H1 (cell line): ENCODE data around the gene DOCK6. TPM values are rescaled to one million over a fixed set of nuclear protein-coding genes. Genes with fewer than 3 reads are reported as not detected.

Experiments
- CTCF ChIA-PET: fragments of 300-600 bp; sonication (Branson Sonifier 250); formaldehyde crosslinking; loops from one replicate; lab custom pipeline; 2021; ENCODE audit not compliant: partially characterized antibody; lab: Charles Lee
- POLR2A ChIA-PET: fragments of 300-600 bp; sonication (Branson Sonifier 250); formaldehyde crosslinking; loops from one replicate; lab custom pipeline; 2021; ENCODE audit warnings: inconsistent platforms; ENCODE audit not compliant: partially characterized antibody; lab: Charles Lee
- DNase-seq, 2 experiments: peaks; one replicate each; pipeline versions ENCODE4 v3.0.0 to v3.0.0-alpha.2; 2010 to 2022; ENCODE audit warnings: low spot score in 2 of 2, low read depth in 1 of 2, mixed read lengths in 1 of 2
- FAIRE-seq: peaks from 2 replicates; lab custom pipeline; 2011; peaks lifted over from hg19 to GRCh38; lab: Jason Lieb, UNC
- H2AFZ ChIP-seq: 2 replicates; pipeline ENCODE4 v1.8.1; 2012; ENCODE audit warnings: low read length, inconsistent platforms
- H2AK5ac ChIP-seq: 2 replicates; pipeline ENCODE4 v1.6.1; 2013; ENCODE audit warnings: low read depth, low read length
- H2BK120ac ChIP-seq: replicated peaks from 2 replicates; pipeline ENCODE3; 2013; ENCODE audit warnings: low read depth, low read length, inconsistent platforms
- H2BK12ac ChIP-seq: 2 replicates; pipeline ENCODE4 v1.6.1; 2013; ENCODE audit warnings: low read depth, low read length
- H2BK15ac ChIP-seq: 2 replicates; pipeline ENCODE4 v1.6.1; 2013; ENCODE audit warnings: low read length
- H2BK20ac ChIP-seq: 2 replicates; pipeline ENCODE4 v1.6.1; 2013; ENCODE audit warnings: low read length
- H2BK5ac ChIP-seq: 2 replicates; pipeline ENCODE4 v1.6.1; 2013; ENCODE audit warnings: low read depth, low read length
- H3K14ac ChIP-seq: 2 replicates; pipeline ENCODE4 v1.6.1; 2013; ENCODE audit warnings: inconsistent platforms; ENCODE audit not compliant: insufficient read length
- H3K18ac ChIP-seq: 2 replicates; pipeline ENCODE4 v1.6.1; 2013; ENCODE audit warnings: low read length; ENCODE audit errors: extremely low read depth
- H3K23ac ChIP-seq: 2 replicates; pipeline ENCODE4 v1.6.1; 2013; ENCODE audit warnings: inconsistent platforms; ENCODE audit not compliant: insufficient read length
- H3K23me2 ChIP-seq: 2 replicates; pipeline ENCODE4 v1.6.1; 2013; ENCODE audit warnings: low read depth, low read length
- H3K27ac ChIP-seq: 2 replicates; pipeline ENCODE4 v1.6.1; 2011; ENCODE audit warnings: low read depth, low read length, inconsistent platforms
- H3K27me3 ChIP-seq, 4 experiments: replicated peaks in 1 of 4; 1 replicate in 1 of 4; 2 replicates in 3 of 4; pipeline versions ENCODE4 v1.6.1 to v1.8.1; 2011 to 2013; ENCODE audit warnings: low read length in 3 of 4, mild to moderate bottlenecking in 3 of 4, inconsistent platforms in 2 of 4, mixed read lengths in 2 of 4, moderate library complexity in 1 of 4; ENCODE audit not compliant: control insufficient read depth in 3 of 4, insufficient read depth in 3 of 4; ENCODE audit errors: extremely low read depth in 1 of 4
- H3K36me3 ChIP-seq, 4 experiments: 2 replicates each; pipeline versions ENCODE4 v1.6.1 to v1.8.1; 2011 to 2013; ENCODE audit warnings: mild to moderate bottlenecking in 4 of 4, low read length in 3 of 4, moderate library complexity in 2 of 4, control low read depth in 1 of 4, inconsistent platforms in 1 of 4; ENCODE audit not compliant: insufficient read depth in 4 of 4, control insufficient read depth in 2 of 4
- H3K4ac ChIP-seq: replicated peaks from 2 replicates; pipeline ENCODE3; 2013; ENCODE audit warnings: low read length, low read depth, mixed read lengths, inconsistent platforms; ENCODE audit not compliant: insufficient read length
- H3K4me1 ChIP-seq, 4 experiments: replicated peaks in 1 of 4; 1 replicate in 1 of 4; 2 replicates in 3 of 4; pipeline versions ENCODE4 v1.6.1 to v1.8.1; 2011 to 2013; ENCODE audit warnings: low read length in 3 of 4, inconsistent platforms in 2 of 4, mixed read lengths in 1 of 4; ENCODE audit not compliant: insufficient read depth in 4 of 4, control insufficient read depth in 3 of 4
- H3K4me2 ChIP-seq, 2 experiments: 2 replicates each; pipeline versions ENCODE4 v1.6.1 to v1.8.1; 2011 to 2013; ENCODE audit warnings: low read depth in 2 of 2, low read length in 2 of 2, control low read depth in 1 of 2, inconsistent platforms in 1 of 2, mild to moderate bottlenecking in 1 of 2; ENCODE audit not compliant: insufficient read depth in 1 of 2
- H3K4me3 ChIP-seq, 4 experiments: fragments of 200-600, 300-600 bp in 1 of 4; sonication (generic), shearing (Covaris generic), sonication (Bioruptor Twin) in 1 of 4; 2 replicates each; pipeline versions ENCODE4 v1.5.1 to v1.8.1; 2011 to 2016; ENCODE audit warnings: low read length in 4 of 4, low read depth in 3 of 4, control low read depth in 2 of 4, inconsistent platforms in 2 of 4, mild to moderate bottlenecking in 2 of 4, mixed read lengths in 1 of 4, moderate library complexity in 1 of 4; ENCODE audit not compliant: insufficient read depth in 2 of 4; ENCODE audit errors: extremely low read depth in 1 of 4
- H3K56ac ChIP-seq: replicated peaks from 2 replicates; pipeline ENCODE3; 2013; ENCODE audit warnings: low read depth, mild to moderate bottlenecking, mixed read lengths, low read length, inconsistent platforms; ENCODE audit not compliant: insufficient read length
- H3K79me1 ChIP-seq: 2 replicates; pipeline ENCODE4 v1.6.1; 2013; ENCODE audit warnings: low read depth, low read length, control low read depth
- H3K79me2 ChIP-seq, 2 experiments: 2 replicates each; pipeline versions ENCODE4 v1.6.1 to v1.8.1; 2012 to 2013; ENCODE audit warnings: low read length in 2 of 2, mild to moderate bottlenecking in 2 of 2, inconsistent platforms in 1 of 2; ENCODE audit not compliant: insufficient read depth in 2 of 2, control insufficient read depth in 1 of 2
- H3K9ac ChIP-seq, 4 experiments: replicated peaks in 1 of 4; 1 replicate in 1 of 4; 2 replicates in 3 of 4; pipeline versions ENCODE4 v1.6.1 to v1.8.1; 2011 to 2013; ENCODE audit warnings: low read depth in 3 of 4, low read length in 3 of 4, control low read depth in 2 of 4, mild to moderate bottlenecking in 2 of 4, moderate library complexity in 2 of 4, inconsistent platforms in 1 of 4; ENCODE audit errors: extremely low read depth in 1 of 4
- H3K9me3 ChIP-seq, 2 experiments: 2 replicates each; pipeline versions ENCODE4 v1.6.1 to v1.8.1; 2012 to 2013; ENCODE audit warnings: mild to moderate bottlenecking in 2 of 2, moderate library complexity in 2 of 2, control low read depth in 1 of 2, inconsistent platforms in 1 of 2, low read depth in 1 of 2, low read length in 1 of 2, mixed read lengths in 1 of 2; ENCODE audit not compliant: insufficient read depth in 2 of 2
- H4K20me1 ChIP-seq, 2 experiments: replicated peaks in 1 of 2; 2 replicates each; pipeline versions ENCODE3 to v1.8.1; 2011 to 2013; ENCODE audit warnings: inconsistent platforms in 2 of 2, low read length in 2 of 2, mild to moderate bottlenecking in 1 of 2; ENCODE audit not compliant: insufficient read depth in 2 of 2, control insufficient read depth in 1 of 2
- H4K5ac ChIP-seq: 2 replicates; pipeline ENCODE4 v1.6.1; 2013; ENCODE audit warnings: low read length, low read depth, mixed read lengths, inconsistent platforms; ENCODE audit not compliant: insufficient read length
- H4K8ac ChIP-seq: 2 replicates; pipeline ENCODE4 v1.8.0; 2013; ENCODE audit warnings: mild to moderate bottlenecking, moderate library complexity, low read length, inconsistent platforms; ENCODE audit not compliant: insufficient read depth; ENCODE audit errors: extremely low read depth
- H4K91ac ChIP-seq: replicated peaks from 2 replicates; pipeline ENCODE3; 2013; ENCODE audit warnings: low read length, mixed read lengths, inconsistent platforms; ENCODE audit not compliant: insufficient read length
- ASH2L ChIP-seq: fragments of 200-600, 300-600 bp; sonication (generic); IDR thresholded peaks from one replicate; pipeline ENCODE4 v1.7.1; 2017; ENCODE audit warnings: low read length
- KDM1A ChIP-seq: fragments of 200-600, 300-600 bp; sonication (generic); IDR thresholded peaks from 2 replicates; pipeline ENCODE4 v1.7.1; 2016; ENCODE audit warnings: mild to moderate bottlenecking, low read length, borderline replicate concordance
- NANOG ChIP-seq: IDR thresholded peaks from 2 replicates; pipeline ENCODE4 v1.6.1; 2011; ENCODE audit warnings: low read length, low read depth, mild to moderate bottlenecking, inconsistent platforms; ENCODE audit not compliant: insufficient read depth, poor library complexity, severe bottlenecking
- SAP30 ChIP-seq: fragments of 300-600 bp; sonication (generic); IDR thresholded peaks from 2 replicates; pipeline ENCODE4 v1.7.1; 2012; ENCODE audit warnings: low read length, moderate library complexity, mild to moderate bottlenecking, inconsistent platforms; ENCODE audit not compliant: insufficient read depth, insufficient replicate concordance
- TAF1 ChIP-seq: IDR thresholded peaks from 2 replicates; pipeline ENCODE4 v1.6.1; 2011; ENCODE audit warnings: mild to moderate bottlenecking, low read depth, low read length
- YY1 ChIP-seq: IDR thresholded peaks from 2 replicates; pipeline ENCODE4 v1.6.1; 2011; ENCODE audit warnings: low read depth, mild to moderate bottlenecking, low read length
- WGBS, 2 experiments: shearing (Covaris generic) in 1 of 2; methylation state at CpG; one replicate each; pipeline versions ENCODE4 v1.1.6 to v1.1.7; 2013 to 2015; ENCODE audit warnings: low lambda C conversion rate in 2 of 2, mixed read lengths in 2 of 2, inconsistent platforms in 1 of 2, low coverage in 1 of 2, missing lambda C conversion rate in 1 of 2; ENCODE audit not compliant: insufficient replicate concordance in 2 of 2, insufficient coverage in 1 of 2, insufficient read length in 1 of 2; ENCODE audit errors: extremely low coverage in 1 of 2, missing lambda C conversion rate in 1 of 2; 5-methylcytosine and 5-hydroxymethylcytosine counted together
- polyA plus RNA-seq, 7 experiments: library from polyadenylated mRNA; depleted of rRNA in 3 of 7; stranded (reverse) in 5 of 7; unstranded in 2 of 7; fragments of >200 nt in 5 of 7; fragments of 200-250 nt in 2 of 7; gene quantifications; 1 replicate in 5 of 7; 2 replicates in 1 of 7; 4 replicates in 1 of 7; pipeline versions ENCODE4 v1.2.1 to v1.2.3, GENCODE V29; 2011 to 2013; ENCODE audit warnings: missing spikeins in 2 of 7, mixed read lengths in 2 of 7
- total RNA-seq: library from RNA; stranded (reverse); fragmentation: NEBNext Ultra II Directional; extraction: Animal tissue kit (Norgen Biotek cat#: 25700); gene quantifications from 2 replicates; pipeline ENCODE4 v1.2.1, GENCODE V29; 2021
- TF ChIP-seq, protein P1 (sequence below): IDR thresholded peaks from 2 replicates; pipeline ENCODE4 v1.6.1; 2012; ENCODE audit warnings: inconsistent platforms
- TF ChIP-seq, protein P2 (sequence below): IDR thresholded peaks from 2 replicates; pipeline ENCODE4 v1.6.1; 2012; ENCODE audit warnings: inconsistent platforms

Gene DOCK6
- total and polyA plus RNA-seq, 2 of the 8 experiments (the other 6 are each of a cell fraction or from before 2014, with no cell fraction given) = 25.5 to 54.7 TPM

- H2AFZ ChIP-seq = peak overlapping the region; percentile 86
- peak overlapping the region; percentile 38 to 71 (median 58) for H3K9ac ChIP-seq
- CTCF ChIA-PET = no interaction called here
- TF ChIP-seq, protein P1, sequence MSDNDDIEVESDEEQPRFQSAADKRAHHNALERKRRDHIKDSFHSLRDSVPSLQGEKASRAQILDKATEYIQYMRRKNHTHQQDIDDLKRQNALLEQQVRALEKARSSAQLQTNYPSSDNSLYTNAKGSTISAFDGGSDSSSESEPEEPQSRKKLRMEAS = 0 out of 2 replicates have a peak, but pooled peaks have one; percentile 22
- peak; percentile 93 for TF ChIP-seq KDM1A
- TF ChIP-seq ASH2L = no peak
- TF ChIP-seq TAF1 = 0 out of 2 replicates have a peak, but pooled peaks have one; percentile 27
- peak; percentile 29 for TF ChIP-seq SAP30
- TF ChIP-seq, protein P2, sequence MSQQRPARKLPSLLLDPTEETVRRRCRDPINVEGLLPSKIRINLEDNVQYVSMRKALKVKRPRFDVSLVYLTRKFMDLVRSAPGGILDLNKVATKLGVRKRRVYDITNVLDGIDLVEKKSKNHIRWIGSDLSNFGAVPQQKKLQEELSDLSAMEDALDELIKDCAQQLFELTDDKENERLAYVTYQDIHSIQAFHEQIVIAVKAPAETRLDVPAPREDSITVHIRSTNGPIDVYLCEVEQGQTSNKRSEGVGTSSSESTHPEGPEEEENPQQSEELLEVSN = peak; percentile 60; the same call in 1 of the 2 replicates
- TF ChIP-seq YY1 = 0 out of 2 replicates have a peak, but pooled peaks have one; percentile 31
- TF ChIP-seq NANOG = no peak
Observed at GRCh38 chr19:11196406-11197287, 65.7 kb downstream of the DOCK6 start.

More at GRCh38 chr19:11196406-11197287, 65.7 kb downstream of the DOCK6 start:
- FAIRE-seq (no peak), DNase-seq (peak in 1 of 2 experiments; percentile 71)
- H2AK5ac ChIP-seq = 0 out of 2 replicates have a peak overlapping the region, but pooled peaks have one; percentile 16
- H3K9me3 ChIP-seq = no peaks in the 10 kb centered on the region
- POLR2A ChIA-PET = interaction anchor here (2.1 kb wide), 2 partner anchors 10 to 27 kb away, joined by 4 to 5 read pairs; no protein-coding TSS in a partner anchor
- H3K14ac ChIP-seq = no peak overlapping the region
- H3K27me3 ChIP-seq = no peaks in the 10 kb centered on the region
- no peak overlapping the region for H2BK120ac ChIP-seq
- no peak overlapping the region for H2BK20ac ChIP-seq
- H3K79me1 ChIP-seq = no peaks in the 10 kb centered on the region; the same call in 1 of the 2 replicates
- peak overlapping the region; percentile 60 to 85 (median 81) for H3K4me3 ChIP-seq
- no peaks in the 10 kb centered on the region for H4K20me1 ChIP-seq
- no peak overlapping the region for H3K56ac ChIP-seq
- H3K4me2 ChIP-seq = peak overlapping the region; percentile 54 to 79
- no peak overlapping the region for H4K91ac ChIP-seq
- peak overlapping the region; percentile 19 for H3K4ac ChIP-seq
- H2BK5ac ChIP-seq = peak overlapping the region; percentile 71; the same call in 1 of the 2 replicates
- peaks cover 6% of the 10 kb centered on the region; the same call in 1 of the 2 replicates for H3K23me2 ChIP-seq
- no peaks in the 10 kb centered on the region for H3K79me2 ChIP-seq
- peak overlapping the region; percentile 88 for H4K8ac ChIP-seq
- H3K23ac ChIP-seq = no peak overlapping the region
- H2BK15ac ChIP-seq = peak overlapping the region; percentile 88; the same call in 1 of the 2 replicates
- H3K27ac ChIP-seq = no peak overlapping the region
- 0 out of 2 replicates have a peak overlapping the region, but pooled peaks have one; percentile 43 for H2BK12ac ChIP-seq
- peaks cover 0 to 3% (median 2%) of the 10 kb centered on the region in 4 experiments; a peak in 4 of 7 replicates for H3K4me1 ChIP-seq
- H3K36me3 ChIP-seq = peaks cover 2 to 23% (median 10%) of the 10 kb centered on the region in 4 experiments; a peak in 6 of 8 replicates
- peak overlapping the region; percentile 90 for H3K18ac ChIP-seq
- no peak overlapping the region for H4K5ac ChIP-seq
- WGBS, 2 experiments = 35% methylated on average over 20 of the region's 47 CpGs; no CpG with 5 or more reads in 1 of the 2 experiments
